Measurements from ENCODE around the gene GAL. TPM values are rescaled to one million over a fixed set of nuclear protein-coding genes. Genes with fewer than 3 reads are reported as not detected.

Gene GAL
- total RNA-seq, 5 donors from 2014 or later (not counting 1 experiment from before 2014, with no cell fraction given) = 0.35 TPM; not detected in 4

- Histone ChIP-seq H3K4me3 (ENCODE audit: control insufficient read depth in 1 of 2, extremely low read depth in 1 of 2, low read length in 1 of 2) (no peak overlapping the region), H3K27ac (ENCODE audit: low read length) (no peak overlapping the region), H3K9me3 (no peaks in the 10 kb centered on the region), H3K27me3 (replicated peaks in 1 of 2; ENCODE audit: control insufficient read depth in 2 of 2, extremely low read depth in 1 of 2, insufficient read depth in 2 of 2, low read length in 1 of 2) (peaks cover 0 to 49% of the 10 kb centered on the region in 2 experiments), H3K36me3 (ENCODE audit: control insufficient read depth in 2 of 2, extremely low read depth in 1 of 2, insufficient read depth in 1 of 2, low read length in 1 of 2) (no peaks in the 10 kb centered on the region), H3K4me1 (ENCODE audit: control insufficient read depth in 1 of 2, extremely low read depth in 1 of 2, insufficient read depth in 2 of 2, low read length in 2 of 2) (peaks cover 11 to 18% of the 10 kb centered on the region in 2 experiments)
- H3K27me3 Mint-ChIP-seq = peaks cover 12 to 21% of the 10 kb centered on the region in 2 donors
- H3K36me3 Mint-ChIP-seq = no peaks in the 10 kb centered on the region
- H3K27ac Mint-ChIP-seq = no peak overlapping the region
- H3K4me3 Mint-ChIP-seq = peak overlapping the region in 1 of 3 donors; percentile 67
- peaks cover 0 to 4% (median 3%) of the 10 kb centered on the region in 3 donors for H3K9me3 Mint-ChIP-seq
- CTCF ChIA-PET = interaction anchor here in 1 of 2 donors (0.7 kb wide), 2 partner anchors 14 to 21 kb away, joined by 4 to 6 read pairs; no protein-coding TSS in a partner anchor
- ATAC-seq (replicated peaks in 1 of 4) (no peak), DNase-seq (no peak)
- WGBS (ENCODE audit: insufficient coverage) = 86% methylated on average over 4 of the region's 9 CpGs
- POLR2A ChIA-PET = no interaction called here
- peaks cover 24 to 27% (median 27%) of the 10 kb centered on the region in 3 donors for H3K4me1 Mint-ChIP-seq
Measured at GRCh38 chr11:68691402-68691784, 7.0 kb downstream of the GAL start.

- DNase-seq = no peak
- Mint-ChIP-seq H3K27me3 (peaks cover 4 to 18% of the 10 kb centered on the region in 2 donors), H3K4me3 (no peak overlapping the region), H3K9me3 (peaks cover 2 to 6% (median 5%) of the 10 kb centered on the region in 3 donors), H3K4me1 (peaks cover 24 to 27% (median 27%) of the 10 kb centered on the region in 3 donors), H3K36me3 (no peaks in the 10 kb centered on the region), H3K27ac (no peak overlapping the region)
- Histone ChIP-seq H3K4me3 (ENCODE audit: control insufficient read depth in 1 of 2, extremely low read depth in 1 of 2, low read length in 1 of 2) (no peak overlapping the region), H3K9me3 (no peaks in the 10 kb centered on the region), H3K27ac (ENCODE audit: low read length) (no peak overlapping the region), H3K27me3 (replicated peaks in 1 of 2; ENCODE audit: control insufficient read depth in 2 of 2, extremely low read depth in 1 of 2, insufficient read depth in 2 of 2, low read length in 1 of 2) (peaks cover 0 to 43% of the 10 kb centered on the region in 2 experiments), H3K4me1 (ENCODE audit: control insufficient read depth in 1 of 2, extremely low read depth in 1 of 2, insufficient read depth in 2 of 2, low read length in 2 of 2) (peaks cover 11 to 18% of the 10 kb centered on the region in 2 experiments), H3K36me3 (ENCODE audit: control insufficient read depth in 2 of 2, extremely low read depth in 1 of 2, insufficient read depth in 1 of 2, low read length in 1 of 2) (no peaks in the 10 kb centered on the region)
- CTCF ChIA-PET = interaction anchor here in 1 of 2 donors (0.7 kb wide), 1 partner anchor 15 kb away, joined by 6 read pairs; no protein-coding TSS in a partner anchor
- POLR2A ChIA-PET = no interaction called here
- 86% methylated on average over 7 of the region's 10 CpGs for WGBS (ENCODE audit: insufficient coverage)
- no peak for ATAC-seq (replicated peaks in 1 of 4)
Measured at GRCh38 chr11:68692115-68692514, 7.8 kb downstream of the GAL start.

DNA sequence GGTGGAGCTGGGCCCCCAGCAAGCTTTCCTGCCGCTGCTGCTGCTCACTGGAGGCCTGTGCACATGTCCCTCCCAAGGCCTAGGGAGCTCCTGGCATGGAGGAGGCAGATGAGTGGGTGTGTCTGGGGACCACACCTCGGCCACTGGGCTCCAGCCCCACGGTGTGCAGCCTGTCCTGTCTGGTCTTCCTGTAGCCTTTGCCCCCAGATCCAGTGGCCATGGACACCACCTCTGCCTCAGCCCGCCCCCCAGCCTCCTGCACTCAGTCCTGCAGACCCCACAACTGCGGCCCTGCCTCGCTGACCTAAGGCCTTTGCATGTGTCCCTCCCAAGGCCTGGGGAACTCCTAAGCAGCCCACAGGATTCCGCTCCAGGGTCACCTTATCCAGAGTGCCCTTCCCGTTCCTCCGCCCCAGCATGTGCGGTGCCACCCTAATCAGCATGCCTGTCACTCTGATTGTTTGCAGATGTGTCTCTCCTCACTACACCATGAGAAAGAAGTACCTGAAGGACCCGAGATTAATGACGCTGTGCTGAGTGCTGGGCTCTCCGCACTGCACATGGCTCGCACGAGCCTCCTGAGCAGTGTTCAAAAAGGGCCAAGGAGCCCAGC, 8.6 kb downstream of the GAL start:
- peaks cover 2% of the 10 kb centered on the region for H3K36me3 Mint-ChIP-seq
- POLR2A ChIA-PET = no interaction called here
- no peak overlapping the region for H3K4me3 Mint-ChIP-seq
- H3K27me3 ChIP-seq (replicated peaks in 1 of 2; ENCODE audit: control insufficient read depth in 2 of 2, extremely low read depth in 1 of 2, insufficient read depth in 2 of 2, low read length in 1 of 2) = peaks cover 0 to 34% of the 10 kb centered on the region in 2 experiments
- no peaks in the 10 kb centered on the region for H3K36me3 ChIP-seq (ENCODE audit: control insufficient read depth in 2 of 2, extremely low read depth in 1 of 2, insufficient read depth in 1 of 2, low read length in 1 of 2)
- H3K9me3 ChIP-seq = no peaks in the 10 kb centered on the region
- WGBS (ENCODE audit: insufficient coverage) = 93% methylated on average over 14 of the region's 15 CpGs
- no peak overlapping the region for H3K4me3 ChIP-seq (ENCODE audit: control insufficient read depth in 1 of 2, extremely low read depth in 1 of 2, low read length in 1 of 2)
- ATAC-seq (replicated peaks in 1 of 4) = no peak
- no peak overlapping the region for H3K27ac ChIP-seq (ENCODE audit: low read length)
- peaks cover 11 to 18% of the 10 kb centered on the region in 2 experiments for H3K4me1 ChIP-seq (ENCODE audit: control insufficient read depth in 1 of 2, extremely low read depth in 1 of 2, insufficient read depth in 2 of 2, low read length in 2 of 2)
- no peak for DNase-seq
- CTCF ChIA-PET = no interaction called here
- H3K27ac Mint-ChIP-seq = no peak overlapping the region
- H3K9me3 Mint-ChIP-seq = peaks cover 5 to 6% (median 5%) of the 10 kb centered on the region in 3 donors
- H3K4me1 Mint-ChIP-seq = peaks cover 24 to 27% (median 27%) of the 10 kb centered on the region in 3 donors
- H3K27me3 Mint-ChIP-seq = peaks cover 0 to 15% of the 10 kb centered on the region in 2 donors

GRCh38 chr11:68693484-68693882, 9.1 kb downstream of the GAL start:
- Mint-ChIP-seq H3K4me3 (no peak overlapping the region), H3K36me3 (peaks cover 2% of the 10 kb centered on the region), H3K9me3 (peaks cover 5 to 6% (median 5%) of the 10 kb centered on the region in 3 donors), H3K4me1 (peaks cover 24 to 27% (median 27%) of the 10 kb centered on the region in 3 donors), H3K27ac (no peak overlapping the region), H3K27me3 (peaks cover 0 to 15% of the 10 kb centered on the region in 2 donors)
- ChIA-PET CTCF (no interaction called here), POLR2A (no interaction called here)
- DNase-seq = no peak
- H3K4me1 ChIP-seq (ENCODE audit: control insufficient read depth in 1 of 2, extremely low read depth in 1 of 2, insufficient read depth in 2 of 2, low read length in 2 of 2) = peaks cover 11 to 18% of the 10 kb centered on the region in 2 experiments
- no peaks in the 10 kb centered on the region for H3K36me3 ChIP-seq (ENCODE audit: control insufficient read depth in 2 of 2, extremely low read depth in 1 of 2, insufficient read depth in 1 of 2, low read length in 1 of 2)
- ATAC-seq (replicated peaks in 1 of 4) = no peak
- H3K27me3 ChIP-seq (replicated peaks in 1 of 2; ENCODE audit: control insufficient read depth in 2 of 2, extremely low read depth in 1 of 2, insufficient read depth in 2 of 2, low read length in 1 of 2) = peaks cover 0 to 34% of the 10 kb centered on the region in 2 experiments
- WGBS (ENCODE audit: insufficient coverage) = 87% methylated on average over 5 of the region's 10 CpGs
- H3K4me3 ChIP-seq (ENCODE audit: control insufficient read depth in 1 of 2, extremely low read depth in 1 of 2, low read length in 1 of 2) = no peak overlapping the region
- H3K27ac ChIP-seq (ENCODE audit: low read length) = no peak overlapping the region
- H3K9me3 ChIP-seq = no peaks in the 10 kb centered on the region

- H3K36me3 Mint-ChIP-seq = peaks cover 2% of the 10 kb centered on the region
- H3K27ac Mint-ChIP-seq = no peak overlapping the region
- DNase-seq (no peak), ATAC-seq (replicated peaks in 1 of 4) (no peak)
- WGBS (ENCODE audit: insufficient coverage) = 80% methylated on average over 2 of the region's 5 CpGs
- Histone ChIP-seq H3K9me3 (no peaks in the 10 kb centered on the region), H3K27ac (ENCODE audit: low read length) (no peak overlapping the region), H3K27me3 (replicated peaks in 1 of 2; ENCODE audit: control insufficient read depth in 2 of 2, extremely low read depth in 1 of 2, insufficient read depth in 2 of 2, low read length in 1 of 2) (peaks cover 0 to 30% of the 10 kb centered on the region in 2 experiments), H3K4me1 (ENCODE audit: control insufficient read depth in 1 of 2, extremely low read depth in 1 of 2, insufficient read depth in 2 of 2, low read length in 2 of 2) (peaks cover 11 to 17% of the 10 kb centered on the region in 2 experiments), H3K36me3 (ENCODE audit: control insufficient read depth in 2 of 2, extremely low read depth in 1 of 2, insufficient read depth in 1 of 2, low read length in 1 of 2) (no peaks in the 10 kb centered on the region), H3K4me3 (ENCODE audit: control insufficient read depth in 1 of 2, extremely low read depth in 1 of 2, low read length in 1 of 2) (no peak overlapping the region)
- peaks cover 19 to 20% (median 19%) of the 10 kb centered on the region in 3 donors for H3K4me1 Mint-ChIP-seq
- H3K27me3 Mint-ChIP-seq = peaks cover 0 to 13% of the 10 kb centered on the region in 2 donors
- no peak overlapping the region for H3K4me3 Mint-ChIP-seq
- CTCF ChIA-PET = no interaction called here
- POLR2A ChIA-PET = interaction anchor here (0.6 kb wide), 2 partner anchors 51 to 398 kb away, joined by 3 read pairs; no protein-coding TSS in a partner anchor
- peaks cover 5 to 6% (median 5%) of the 10 kb centered on the region in 3 donors for H3K9me3 Mint-ChIP-seq
Measured at GRCh38 chr11:68694431-68695297, 10.3 kb downstream of the GAL start.

DNA sequence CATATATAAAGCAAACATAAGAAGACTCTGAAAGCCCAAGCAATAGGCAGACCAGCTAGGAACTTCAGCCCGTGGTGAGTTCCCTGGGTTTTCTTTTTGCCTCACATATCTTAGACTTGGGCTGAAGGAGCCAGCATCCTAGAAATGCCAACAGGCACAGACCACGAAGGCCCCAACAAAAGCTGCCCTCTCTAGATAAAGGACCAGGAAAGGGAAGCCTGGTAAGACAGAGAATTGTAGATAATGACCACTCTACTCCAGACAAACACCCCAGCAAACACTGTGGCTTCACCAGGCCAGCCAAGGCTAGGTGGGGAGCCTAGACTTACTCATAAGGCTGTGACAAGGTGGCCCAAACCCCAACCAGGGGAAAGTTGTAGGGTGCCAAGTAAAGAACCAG, 11.2 kb downstream of the GAL start:
- 14% methylated on average over 1 of the region's 2 CpGs for WGBS (ENCODE audit: insufficient coverage)
- H3K27me3 ChIP-seq (replicated peaks in 1 of 2; ENCODE audit: control insufficient read depth in 2 of 2, extremely low read depth in 1 of 2, insufficient read depth in 2 of 2, low read length in 1 of 2) = peaks cover 0 to 28% of the 10 kb centered on the region in 2 experiments
- DNase-seq (no peak), ATAC-seq (replicated peaks in 1 of 4) (no peak)
- peaks cover 3 to 9% of the 10 kb centered on the region in 2 experiments for H3K4me1 ChIP-seq (ENCODE audit: control insufficient read depth in 1 of 2, extremely low read depth in 1 of 2, insufficient read depth in 2 of 2, low read length in 2 of 2)
- Mint-ChIP-seq H3K27me3 (peaks cover 0 to 13% of the 10 kb centered on the region in 2 donors), H3K4me1 (peaks cover 10 to 11% (median 11%) of the 10 kb centered on the region in 3 donors), H3K9me3 (peaks cover 5 to 6% (median 5%) of the 10 kb centered on the region in 3 donors), H3K36me3 (peaks cover 2% of the 10 kb centered on the region), H3K27ac (no peak overlapping the region), H3K4me3 (no peak overlapping the region)
- H3K36me3 ChIP-seq (ENCODE audit: control insufficient read depth in 2 of 2, extremely low read depth in 1 of 2, insufficient read depth in 1 of 2, low read length in 1 of 2) = no peaks in the 10 kb centered on the region
- no peaks in the 10 kb centered on the region for H3K9me3 ChIP-seq
- no peak overlapping the region for H3K27ac ChIP-seq (ENCODE audit: low read length)
- ChIA-PET CTCF (no interaction called here), POLR2A (interaction anchor here (0.6 kb wide), 2 partner anchors 52 to 397 kb away, joined by 3 read pairs; no protein-coding TSS in a partner anchor)
- no peak overlapping the region for H3K4me3 ChIP-seq (ENCODE audit: control insufficient read depth in 1 of 2, extremely low read depth in 1 of 2, low read length in 1 of 2)

Data from T-cell (primary cell).